Endothelial cell of umbilical vein (primary cell): ENCODE results near the gene HDLBP.

Source experiments
- CTCF ChIP-seq, 2 donors: IDR thresholded peaks; 1 replicate in 1 of 2; 2 replicates in 1 of 2; pipeline ENCODE4 v1.5.1; 2011; ENCODE audit warnings: low read length in 2 of 2, mild to moderate bottlenecking in 2 of 2, moderate library complexity in 2 of 2, control low read depth in 1 of 2, inconsistent platforms in 1 of 2, low read depth in 1 of 2; ENCODE audit not compliant: insufficient read depth in 1 of 2; ENCODE audit errors: extremely low read depth in 1 of 2
- POLR2AphosphoS5 ChIP-seq: IDR thresholded peaks from 2 replicates; pipeline ENCODE4 v1.6.1; 2012; ENCODE audit warnings: low read depth, mild to moderate bottlenecking, control low read depth, low read length, moderate library complexity; ENCODE audit not compliant: insufficient read depth

GRCh38 chr2:241314226-241315092 is 1.0 kb downstream of the HDLBP start:
- TF ChIP-seq CTCF (IDR thresholded peaks at IDR 0.05; ENCODE audit: extremely low read depth in 1 of 2, insufficient read depth in 1 of 2, low read depth in 1 of 2, low read length in 2 of 2), result no peak
- no peak for TF ChIP-seq POLR2AphosphoS5
